GM12801 (cell line): ENCODE measurements around the gene LRRC32.

Experiments used
- CTCF ChIP-seq: IDR thresholded peaks from one replicate; pipeline ENCODE4 v1.5.1; 2011; ENCODE audit warnings: control low read depth; ENCODE audit not compliant: insufficient read length; ENCODE audit errors: extremely low read depth

The LRRC32 gene

DNA sequence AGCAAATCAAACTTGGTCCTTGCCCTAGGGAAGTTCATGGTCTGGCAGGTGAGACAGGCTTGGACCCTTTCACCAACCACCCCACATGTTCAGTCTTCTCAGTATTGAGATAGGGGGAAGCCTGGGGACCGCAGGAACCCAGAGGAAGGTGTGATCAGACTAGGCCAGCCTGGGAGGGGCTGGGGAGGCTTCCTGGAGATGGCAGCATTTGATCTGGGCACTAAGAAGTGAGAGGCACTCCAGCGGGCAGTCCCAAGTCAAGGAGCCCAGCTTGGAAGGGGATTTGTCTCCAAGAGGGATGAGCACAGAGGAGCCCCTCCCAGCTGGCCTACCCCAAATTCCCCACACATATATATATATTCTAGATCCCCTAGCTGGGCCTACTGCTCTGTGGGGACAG is 5.4 kb downstream of the LRRC32 start:
- no peak for TF ChIP-seq CTCF

- no peak for TF ChIP-seq CTCF
These were observed 5.9 kb downstream of the LRRC32 start for GRCh38 chr11:76664578-76665061.

DNA sequence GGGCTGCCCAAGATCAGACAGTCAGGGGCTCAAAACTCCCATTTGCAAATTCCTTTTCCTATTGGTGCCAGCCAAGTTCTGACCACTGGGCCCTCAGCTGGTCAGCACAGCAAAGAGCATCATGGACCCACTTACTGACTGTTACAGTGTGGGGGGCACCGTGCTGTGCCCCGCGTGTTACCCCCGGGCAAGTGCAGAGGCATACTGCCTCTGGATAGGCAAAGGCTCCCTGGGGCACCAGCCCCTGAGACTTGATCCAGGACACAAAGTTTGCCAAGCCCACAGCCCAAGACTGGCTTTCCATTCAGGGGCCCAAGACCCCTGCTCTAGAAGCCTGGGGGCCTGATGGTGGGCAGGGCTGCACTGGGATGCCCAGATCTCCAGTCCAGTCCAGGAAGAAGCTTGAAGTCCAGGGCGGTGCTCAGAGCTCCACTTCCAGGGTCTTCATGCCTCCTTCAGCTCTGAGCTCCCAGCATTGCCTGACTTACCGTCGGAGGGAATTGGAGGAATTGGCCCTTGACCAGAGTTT is 6.6 kb downstream of the LRRC32 start:
- no peak for TF ChIP-seq CTCF

GRCh38 chr11:76663486-76663810 is 7.1 kb downstream of the LRRC32 start:
- no peak for TF ChIP-seq CTCF

DNA sequence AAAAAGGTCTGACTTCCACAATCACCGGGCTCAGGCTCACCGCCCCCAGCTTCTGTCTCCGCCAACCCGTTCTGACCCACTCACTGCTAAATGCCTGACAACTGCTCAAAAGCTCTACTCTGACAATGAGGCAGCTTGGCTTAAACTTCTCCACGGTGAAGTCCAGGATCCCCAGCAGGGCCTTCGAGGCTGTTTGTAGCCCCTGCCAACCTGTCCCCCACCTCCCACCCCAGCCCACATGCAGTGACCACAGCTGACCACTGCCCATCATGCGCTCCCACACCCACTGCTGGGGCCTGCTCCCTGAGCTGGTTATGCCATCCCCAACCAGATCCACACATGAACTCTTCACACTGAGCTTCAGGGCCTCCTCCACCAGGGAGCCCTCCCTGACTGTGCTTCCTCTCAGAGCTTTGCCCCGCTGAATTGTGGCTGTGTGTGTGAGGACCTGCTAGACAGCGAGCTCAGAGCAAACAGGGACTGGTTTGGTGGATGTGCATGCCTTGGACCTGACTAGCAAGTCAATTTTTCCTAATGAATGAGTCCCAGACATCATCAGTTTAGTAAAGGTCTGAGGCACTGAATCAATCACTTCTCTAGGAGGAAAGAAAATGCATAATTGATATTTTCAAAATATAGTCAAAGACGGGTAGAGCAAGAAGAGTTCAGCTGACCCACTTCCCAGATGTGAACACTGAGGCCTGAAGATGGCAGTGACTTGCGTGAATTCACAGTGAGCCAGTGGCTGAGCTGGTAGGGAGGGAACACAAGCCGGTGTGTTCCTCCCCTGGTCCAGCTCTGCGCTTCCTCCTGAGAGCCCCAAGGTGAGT is 7.7 kb downstream of the LRRC32 start:
- no peak for TF ChIP-seq CTCF

- TF ChIP-seq CTCF = no peak
These were observed 8.6 kb downstream of the LRRC32 start for GRCh38 chr11:76661834-76662434.

- TF ChIP-seq CTCF = no peak
These were observed 9.2 kb downstream of the LRRC32 start for GRCh38 chr11:76661306-76661751.
